CD8-positive, alpha-beta memory T cell (primary cell): ENCODE data around the gene NT5C2. TPM values are rescaled to one million over a fixed set of nuclear protein-coding genes. Genes with fewer than 3 reads are reported as not detected.
"Not testable (repeated sequence)": the region's sequence is repeated elsewhere in the genome, so short reads cannot be mapped to it uniquely, and the experiment has no call there.

Experiments
- CTCF ChIA-PET: fragments of 350-600 bp; sonication (Branson Sonifier 250); formaldehyde crosslinking; loops from one replicate; lab custom pipeline; 2021; ENCODE audit warnings: antibody characterized with exemption; lab: Charles Lee
- POLR2A ChIA-PET: fragments of 350-600 bp; sonication (Branson Sonifier 250); formaldehyde crosslinking; loops from one replicate; lab custom pipeline; 2021; ENCODE audit warnings: antibody characterized with exemption; lab: Charles Lee
- DNase-seq, 5 donors: peaks; one replicate each; pipeline versions ENCODE4 v3.0.0 to v3.0.0-alpha.2; 2020 to 2022; ENCODE audit warnings: mixed read lengths in 1 of 5
- H3K27ac ChIP-seq: one replicate; pipeline ENCODE4 v1.7.0; 2013; ENCODE audit warnings: low read depth, mild to moderate bottlenecking, low read length, moderate library complexity
- H3K27me3 ChIP-seq: 2 replicates; pipeline ENCODE4 v1.7.0; 2013; ENCODE audit warnings: low read length, mild to moderate bottlenecking; ENCODE audit not compliant: insufficient read depth, poor library complexity, severe bottlenecking
- H3K36me3 ChIP-seq: 2 replicates; pipeline ENCODE4 v1.7.0; 2013; ENCODE audit warnings: mild to moderate bottlenecking, low read length, moderate library complexity; ENCODE audit not compliant: insufficient read depth
- H3K4me1 ChIP-seq: 2 replicates; pipeline ENCODE4 v1.7.0; 2013; ENCODE audit warnings: mild to moderate bottlenecking, low read length, moderate library complexity; ENCODE audit not compliant: insufficient read depth
- H3K4me3 ChIP-seq: 2 replicates; pipeline ENCODE4 v1.7.0; 2013; ENCODE audit warnings: mild to moderate bottlenecking, low read length
- H3K9me3 ChIP-seq: 2 replicates; pipeline ENCODE4 v1.7.0; 2013; ENCODE audit warnings: mild to moderate bottlenecking, low read length
- H3K27ac Mint-ChIP-seq, 8 donors: one replicate each; pipeline ENCODE4 v1.8.0; 2020 to 2021; ENCODE audit warnings: mixed read lengths in 8 of 8, mild to moderate bottlenecking in 6 of 8, inconsistent platforms in 3 of 8, moderate library complexity in 3 of 8
- H3K27me3 Mint-ChIP-seq, 2 donors: one replicate each; pipeline ENCODE4 v1.8.0; 2020 to 2021; ENCODE audit warnings: mixed read lengths in 2 of 2, mild to moderate bottlenecking in 1 of 2, moderate library complexity in 1 of 2
- H3K36me3 Mint-ChIP-seq, 3 donors: one replicate each; pipeline ENCODE4 v1.8.0; 2020 to 2021; ENCODE audit warnings: mixed read lengths in 3 of 3, inconsistent platforms in 1 of 3, mild to moderate bottlenecking in 1 of 3
- H3K4me1 Mint-ChIP-seq, 3 donors: one replicate each; pipeline ENCODE4 v1.8.0; 2020 to 2021; ENCODE audit warnings: mixed read lengths in 3 of 3, inconsistent platforms in 1 of 3, mild to moderate bottlenecking in 1 of 3
- H3K4me3 Mint-ChIP-seq, 7 donors: one replicate each; pipeline ENCODE4 v1.8.0; 2020 to 2021; ENCODE audit warnings: mixed read lengths in 7 of 7, mild to moderate bottlenecking in 6 of 7, moderate library complexity in 4 of 7, inconsistent platforms in 2 of 7
- H3K9me3 Mint-ChIP-seq, 5 donors: one replicate each; pipeline ENCODE4 v1.8.0; 2020 to 2022; ENCODE audit warnings: mixed read lengths in 5 of 5, mild to moderate bottlenecking in 3 of 5, moderate library complexity in 2 of 5, inconsistent platforms in 1 of 5
- polyA plus RNA-seq: library from polyadenylated mRNA; unstranded; fragments of 300-500 nt; fragmentation: Illumina TruSeq; gene quantifications from one replicate; pipeline ENCODE4 v1.2.3, GENCODE V29; 2021
- total RNA-seq, 2 experiments: library from RNA; stranded (reverse); gene quantifications; one replicate each; pipeline ENCODE4 v1.2.3, GENCODE V29; 2021

Gene NT5C2
- total and polyA plus RNA-seq, 3 experiments from 2014 or later: 45.9 to 59.8 (median 49.7) TPM

DNA sequence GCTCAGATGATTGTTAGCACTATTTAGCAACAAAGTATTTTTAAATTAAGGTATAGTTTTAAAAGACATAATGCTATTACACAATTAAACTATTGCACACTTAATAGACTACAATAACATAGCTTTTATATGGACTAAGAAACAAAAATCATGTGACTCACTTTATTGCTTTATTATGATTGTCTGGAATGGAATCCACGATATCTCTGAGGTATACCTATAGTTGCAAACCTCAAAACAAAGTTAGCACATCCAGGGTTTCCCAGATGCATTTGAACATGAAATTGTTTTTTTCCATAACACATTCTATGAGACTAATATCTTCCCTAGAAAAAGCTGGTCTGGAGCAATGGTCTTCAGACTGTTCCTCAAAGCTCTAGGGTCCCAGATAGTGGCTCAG lies 34.3 kb upstream of the NT5C2 start:
- H3K9me3 ChIP-seq: no peaks in the 10 kb centered on the region
- H3K27me3 Mint-ChIP-seq: peaks cover 5 to 6% of the 10 kb centered on the region in 2 donors
- CTCF ChIA-PET: no interaction called here
- peaks cover 6 to 19% (median 13%) of the 10 kb centered on the region in 5 donors for H3K9me3 Mint-ChIP-seq
- POLR2A ChIA-PET: no interaction called here
- H3K4me1 ChIP-seq: no peaks in the 10 kb centered on the region
- no peaks in the 10 kb centered on the region for H3K27me3 ChIP-seq
- H3K4me3 ChIP-seq: no peak overlapping the region
- no peak overlapping the region for H3K27ac ChIP-seq
- no peaks in the 10 kb centered on the region for H3K4me1 Mint-ChIP-seq
- no peak for DNase-seq
- no peaks in the 10 kb centered on the region for H3K36me3 ChIP-seq
- no peak overlapping the region for H3K4me3 Mint-ChIP-seq
- H3K36me3 Mint-ChIP-seq: peaks cover 3 to 13% (median 8%) of the 10 kb centered on the region in 3 donors
- no peak overlapping the region for H3K27ac Mint-ChIP-seq

GRCh38 chr10:103225939-103226338 lies 32.9 kb upstream of the NT5C2 start:
- Mint-ChIP-seq H3K27ac (no peak overlapping the region), H3K4me3 (no peak overlapping the region), H3K36me3 (peaks cover 4 to 16% (median 8%) of the 10 kb centered on the region in 3 donors), H3K4me1 (no peaks in the 10 kb centered on the region), H3K9me3 (peaks cover 9 to 21% (median 17%) of the 10 kb centered on the region in 5 donors), H3K27me3 (peaks cover 1 to 3% of the 10 kb centered on the region in 2 donors)
- no peak for DNase-seq
- Histone ChIP-seq H3K36me3 (no peaks in the 10 kb centered on the region), H3K4me1 (no peaks in the 10 kb centered on the region), H3K4me3 (no peak overlapping the region), H3K27ac (no peak overlapping the region), H3K27me3 (no peaks in the 10 kb centered on the region), H3K9me3 (no peaks in the 10 kb centered on the region)
- ChIA-PET CTCF (no interaction called here), POLR2A (no interaction called here)

GRCh38 chr10:103224721-103225120 lies 31.6 kb upstream of the NT5C2 start:
- Mint-ChIP-seq H3K9me3 (peaks cover 9 to 21% (median 17%) of the 10 kb centered on the region in 5 donors), H3K36me3 (peaks cover 4 to 16% (median 8%) of the 10 kb centered on the region in 3 donors)
- H3K9me3 ChIP-seq, H3K27me3 Mint-ChIP-seq, DNase-seq, H3K27ac ChIP-seq, H3K27me3 ChIP-seq, POLR2A ChIA-PET, H3K4me3 ChIP-seq, H3K27ac Mint-ChIP-seq, CTCF ChIA-PET, H3K4me1 Mint-ChIP-seq, H3K4me1 ChIP-seq, H3K4me3 Mint-ChIP-seq, H3K36me3 ChIP-seq: not testable (repeated sequence)

- CTCF ChIA-PET: no interaction called here
- DNase-seq: no peak
Observed at GRCh38 chr10:103224133-103224532, 31.1 kb upstream of the NT5C2 start.

DNA sequence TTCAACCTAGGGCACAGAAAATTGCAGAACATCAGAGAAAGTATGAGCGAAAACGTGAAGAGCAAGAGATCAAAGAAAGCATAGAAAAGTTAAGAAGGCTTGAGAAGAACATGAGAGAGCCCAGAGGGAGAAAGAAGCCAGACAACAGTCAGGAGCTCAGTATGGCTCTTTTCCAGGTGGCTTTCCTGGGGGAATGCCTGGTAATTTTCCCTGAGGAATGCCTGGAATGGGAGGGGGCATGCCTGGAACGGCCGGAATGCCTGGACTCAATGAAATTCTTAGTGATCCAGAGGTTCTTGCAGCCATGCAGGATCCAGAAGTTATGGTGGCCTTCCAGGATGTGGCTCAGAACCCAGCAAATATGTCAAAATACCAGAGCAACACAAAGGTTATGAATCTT lies 23.3 kb upstream of the NT5C2 start:
- H3K4me1 ChIP-seq, CTCF ChIA-PET, POLR2A ChIA-PET, H3K27me3 ChIP-seq, H3K27ac Mint-ChIP-seq, H3K9me3 ChIP-seq, H3K4me3 Mint-ChIP-seq, H3K4me3 ChIP-seq, H3K4me1 Mint-ChIP-seq, H3K27ac ChIP-seq, DNase-seq, H3K36me3 ChIP-seq: not testable (repeated sequence)
- H3K36me3 Mint-ChIP-seq: peaks cover 0 to 27% (median 4%) of the 10 kb centered on the region in 3 donors
- peaks cover 0 to 17% (median 12%) of the 10 kb centered on the region in 5 donors for H3K9me3 Mint-ChIP-seq
- H3K27me3 Mint-ChIP-seq: peaks cover 2 to 12% of the 10 kb centered on the region in 2 donors

More at GRCh38 chr10:103224133-103224532, 31.1 kb upstream of the NT5C2 start:
- Mint-ChIP-seq H3K27ac (peak overlapping the region in 1 of 8 donors; percentile 78), H3K27me3 (peaks cover 2 to 3% of the 10 kb centered on the region in 2 donors), H3K36me3 (peaks cover 4 to 16% (median 8%) of the 10 kb centered on the region in 3 donors), H3K4me3 (no peak overlapping the region), H3K9me3 (peaks cover 9 to 21% (median 17%) of the 10 kb centered on the region in 5 donors), H3K4me1 (no peaks in the 10 kb centered on the region)
- no peak overlapping the region for H3K4me3 ChIP-seq
- H3K27me3 ChIP-seq: no peaks in the 10 kb centered on the region
- no peaks in the 10 kb centered on the region for H3K4me1 ChIP-seq
- no peaks in the 10 kb centered on the region for H3K36me3 ChIP-seq
- H3K27ac ChIP-seq: no peak overlapping the region
- no peaks in the 10 kb centered on the region for H3K9me3 ChIP-seq
- POLR2A ChIA-PET: no interaction called here

GRCh38 chr10:103215601-103216000 lies 22.5 kb upstream of the NT5C2 start:
- Mint-ChIP-seq H3K27ac (no peak overlapping the region), H3K9me3 (peaks cover 0 to 17% (median 12%) of the 10 kb centered on the region in 5 donors)
- POLR2A ChIA-PET: no interaction called here

GRCh38 chr10:103210262-103210661 lies 17.2 kb upstream of the NT5C2 start:
- peaks cover 0 to 27% (median 4%) of the 10 kb centered on the region in 3 donors for H3K36me3 Mint-ChIP-seq
- H3K4me3 ChIP-seq, POLR2A ChIA-PET, H3K4me1 Mint-ChIP-seq, H3K4me1 ChIP-seq, H3K4me3 Mint-ChIP-seq, DNase-seq, H3K27ac Mint-ChIP-seq, CTCF ChIA-PET, H3K9me3 ChIP-seq, H3K27me3 ChIP-seq, H3K27ac ChIP-seq, H3K36me3 ChIP-seq: not testable (repeated sequence)
- peaks cover 0 to 17% (median 14%) of the 10 kb centered on the region in 5 donors for H3K9me3 Mint-ChIP-seq
- peaks cover 0 to 16% of the 10 kb centered on the region in 2 donors for H3K27me3 Mint-ChIP-seq

More at GRCh38 chr10:103215601-103216000, 22.5 kb upstream of the NT5C2 start:
- Histone ChIP-seq H3K4me1 (no peaks in the 10 kb centered on the region), H3K36me3 (no peaks in the 10 kb centered on the region), H3K9me3 (no peaks in the 10 kb centered on the region), H3K4me3 (no peak overlapping the region), H3K27ac (no peak overlapping the region), H3K27me3 (no peaks in the 10 kb centered on the region)
- peaks cover 0 to 27% (median 4%) of the 10 kb centered on the region in 3 donors for H3K36me3 Mint-ChIP-seq
- DNase-seq: no peak
- peaks cover 2 to 12% of the 10 kb centered on the region in 2 donors for H3K27me3 Mint-ChIP-seq
- CTCF ChIA-PET: no interaction called here
- H3K4me3 Mint-ChIP-seq: no peak overlapping the region
- no peaks in the 10 kb centered on the region for H3K4me1 Mint-ChIP-seq

- H3K36me3 ChIP-seq, H3K27me3 ChIP-seq, H3K4me1 ChIP-seq, H3K9me3 ChIP-seq, H3K27ac Mint-ChIP-seq, H3K4me3 Mint-ChIP-seq, H3K27ac ChIP-seq, POLR2A ChIA-PET, CTCF ChIA-PET, H3K4me3 ChIP-seq, H3K4me1 Mint-ChIP-seq, DNase-seq: not testable (repeated sequence)
- Mint-ChIP-seq H3K36me3 (peaks cover 0 to 11% (median 4%) of the 10 kb centered on the region in 3 donors), H3K9me3 (peaks cover 0 to 14% (median 11%) of the 10 kb centered on the region in 5 donors), H3K27me3 (peaks cover 0 to 11% of the 10 kb centered on the region in 2 donors)
Observed at GRCh38 chr10:103207643-103208042, 14.6 kb upstream of the NT5C2 start.
